K562 (cell line): ENCODE data around the gene ARFGAP3. TPM values are rescaled to one million over a fixed set of nuclear protein-coding genes. Genes with fewer than 3 reads are reported as not detected.
A peak's percentile ranks its signal among the peaks of the same experiment; 100 is the strongest.

Source experiments
- ATAC-seq: fragments of 200-7000 bp; cut with Tn5 transposase; 3 replicates; pipeline ENCODE4 v1.9.1; 2020; ENCODE audit warnings: moderate library complexity
- BruUV-seq: library from RNA; stranded (reverse); fragments of 400-500 nt; replicated peaks from 2 replicates; lab custom pipeline; 2021; lab: Mats Ljungman, UMichigan
- CTCF ChIA-PET: fragments of 300-600 bp; formaldehyde crosslinking; extraction: SDS; loops from one replicate; lab custom pipeline; 2021; ENCODE audit warnings: low intra/inter-chr PET ratio; lab: Yijun Ruan, JAX
- POLR2A ChIA-PET: fragments of 300-600, 350-650 bp; sonication (Branson Sonifier 250); formaldehyde crosslinking; extraction: SDS; loops from one replicate; lab custom pipeline; 2021; ENCODE audit warnings: antibody characterized with exemption, inconsistent platforms; lab: Yijun Ruan, JAX
- DNase-seq, 4 experiments: peaks; one replicate each; pipeline versions ENCODE4 v3.0.0 to v3.0.0-alpha.2; 2011 to 2018; ENCODE audit warnings: low spot score in 3 of 4, mixed read lengths in 3 of 4; ENCODE audit errors: extremely low read depth in 1 of 4
- FAIRE-seq: peaks from 2 replicates; lab custom pipeline; 2011; peaks lifted over from hg19 to GRCh38; lab: Jason Lieb, UNC
- H2AFZ ChIP-seq: 2 replicates; pipeline ENCODE4 v1.6.0; 2011; ENCODE audit warnings: low read depth, low read length, control low read depth, inconsistent platforms
- H3K27ac ChIP-seq: fragments of 200-600 bp; 3 replicates; pipeline ENCODE4 v1.8.0; 2011; ENCODE audit warnings: low read depth, mild to moderate bottlenecking, control low read depth, inconsistent platforms, low read length, moderate library complexity, mixed read lengths; ENCODE audit errors: extremely low read depth
- H3K27me3 ChIP-seq, 2 experiments: fragments of 300-600 bp in 1 of 2; 2 replicates in 1 of 2; 3 replicates in 1 of 2; pipeline versions ENCODE4 v1.6.0 to v1.8.0; 2011; ENCODE audit warnings: inconsistent platforms in 2 of 2, low read length in 2 of 2, mild to moderate bottlenecking in 1 of 2, mixed read lengths in 1 of 2, moderate library complexity in 1 of 2; ENCODE audit not compliant: control insufficient read depth in 2 of 2, insufficient read depth in 2 of 2
- H3K36me3 ChIP-seq: fragments of 300-600 bp; 3 replicates; pipeline ENCODE4 v1.8.0; 2011; ENCODE audit warnings: mild to moderate bottlenecking, low read length, inconsistent platforms; ENCODE audit not compliant: control insufficient read depth, insufficient read depth
- H3K4me1 ChIP-seq, 2 experiments: fragments of 200-600 bp in 1 of 2; replicated peaks in 1 of 2; 2 replicates in 1 of 2; 3 replicates in 1 of 2; pipeline versions ENCODE4 v1.5.1 to v1.8.0; 2011; ENCODE audit warnings: inconsistent platforms in 2 of 2, low read length in 2 of 2, mild to moderate bottlenecking in 1 of 2, mixed read lengths in 1 of 2, moderate library complexity in 1 of 2; ENCODE audit not compliant: control insufficient read depth in 2 of 2, insufficient read depth in 2 of 2
- H3K4me2 ChIP-seq: 2 replicates; pipeline ENCODE4 v1.6.1; 2011; ENCODE audit warnings: low read length, control low read depth, inconsistent platforms, mixed read lengths; ENCODE audit not compliant: insufficient read depth
- H3K4me3 ChIP-seq: fragments of 200-600 bp; sonication (generic), shearing (Covaris generic); 2 replicates; pipeline ENCODE4 v1.5.1; 2016; ENCODE audit warnings: control low read depth, inconsistent platforms
- H3K79me2 ChIP-seq: fragments of 200-600 bp; 3 replicates; pipeline ENCODE4 v1.8.0; 2011; ENCODE audit warnings: low read length, inconsistent platforms; ENCODE audit not compliant: control insufficient read depth, insufficient read depth
- H3K9ac ChIP-seq, 2 experiments: 2 replicates each; pipeline versions ENCODE4 v1.6.0 to v1.6.1; 2011; ENCODE audit warnings: low read depth in 2 of 2, low read length in 2 of 2, control low read depth in 1 of 2, inconsistent platforms in 1 of 2, mild to moderate bottlenecking in 1 of 2, mixed read lengths in 1 of 2; ENCODE audit not compliant: insufficient read depth in 1 of 2
- H3K9me1 ChIP-seq: one replicate; pipeline ENCODE4 v1.6.0; 2011; ENCODE audit warnings: inconsistent platforms, mild to moderate bottlenecking, low read length, moderate library complexity; ENCODE audit not compliant: control insufficient read depth, insufficient read depth
- H3K9me3 ChIP-seq: replicated peaks from 2 replicates; pipeline ENCODE4 v1.5.1; 2011; ENCODE audit warnings: low read depth, low read length, inconsistent platforms; ENCODE audit not compliant: control insufficient read depth, insufficient read depth
- H4K20me1 ChIP-seq: replicated peaks from 2 replicates; pipeline ENCODE4 v1.6.1; 2011; ENCODE audit warnings: low read length, inconsistent platforms, mixed read lengths; ENCODE audit not compliant: control insufficient read depth, insufficient read depth
- TFAM ChIP-seq: fragments of 250-450 bp; sonication (Bioruptor Pico); conservative IDR thresholded peaks from 2 replicates; pipeline ENCODE4 v1.5.0; 2021; ENCODE audit warnings: mild to moderate bottlenecking, moderate library complexity
- TGIF2 ChIP-seq: sonication (generic); formaldehyde crosslinking; IDR thresholded peaks from 2 replicates; pipeline ENCODE4 v1.8.1; 2022; ENCODE audit warnings: mild to moderate bottlenecking, missing genetic modification reagents, moderate library complexity
- ZNF121 ChIP-seq: sonication (generic); formaldehyde crosslinking; conservative IDR thresholded peaks from 2 replicates; pipeline ENCODE4 v1.8.0; 2022; ENCODE audit warnings: missing genetic modification reagents
- ZNF583 ChIP-seq: fragments of 250-450 bp; sonication (Bioruptor Pico); IDR thresholded peaks from 2 replicates; pipeline ENCODE4 v1.4.0; 2020
- WGBS: fragments of 100-300 bp; shearing (Covaris generic); methylation state at CpG from one replicate; pipeline ENCODE4 v1.1.6; 2016; ENCODE audit warnings: low coverage, mixed read lengths; ENCODE audit not compliant: insufficient coverage; ENCODE audit errors: missing lambda C conversion rate; 5-methylcytosine and 5-hydroxymethylcytosine counted together
- in situ Hi-C: fragments of 300-500 bp; cut with MboI; formaldehyde crosslinking; loops from 4 replicates; pipeline ENCODE4 v1.15.0; 2018; ENCODE audit warnings: inconsistent platforms, mixed read lengths
- intact Hi-C: fragments of 100-400 bp; cut with micrococcal nuclease; formaldehyde crosslinking; loops from 2 replicates; pipeline ENCODE4 v1.14.2; 2022
- polyA plus RNA-seq, 8 experiments: library from polyadenylated mRNA; depleted of rRNA in 4 of 8; stranded (reverse) in 5 of 8; unstranded in 3 of 8; fragments of >200 nt; fragmentation: Nextera tagmentation in 2 of 8; fragmentation: Illumina TruSeq in 1 of 8; extraction: Ambion mirVana in 2 of 8; extraction: Trizol in 1 of 8; gene quantifications; 2 replicates each; pipeline versions ENCODE4 v1.2.1 to v1.2.3, GENCODE V29; 2011 to 2014; ENCODE audit warnings: inconsistent platforms in 1 of 8, missing spikeins in 1 of 8
- total RNA-seq, 7 experiments: library from RNA; depleted of rRNA in 6 of 7; stranded (reverse); fragments of >200 nt in 6 of 7; fragmentation: Illumina TruSeq in 2 of 7; extraction: Trizol in 2 of 7; gene quantifications; 2 replicates each; pipeline versions ENCODE4 v1.2.1 to v1.2.3, GENCODE V29; 2011 to 2021; ENCODE audit warnings: low replicate concordance in 1 of 7
- TF ChIP-seq, protein P1 (sequence below): sonication (generic); formaldehyde crosslinking; IDR thresholded peaks from 2 replicates; pipeline ENCODE4 v1.8.0; 2023; ENCODE audit warnings: mild to moderate bottlenecking, missing genetic modification reagents

The ARFGAP3 gene
- total and polyA plus RNA-seq, 9 of the 15 experiments (the other 6 are each of a cell fraction or from before 2014, with no cell fraction given), result 14.2 to 31.9 (median 22.7) TPM

- no peaks in the 10 kb centered on the region for H3K79me2 ChIP-seq
- DNase-seq (no peak), FAIRE-seq (no peak)
- no peaks in the 10 kb centered on the region for H3K4me1 ChIP-seq
- no peaks in the 10 kb centered on the region for H4K20me1 ChIP-seq
- in situ Hi-C loops, result no loop called here
- peaks cover 5% of the 10 kb centered on the region; the same call in 1 of the 3 replicates for H3K36me3 ChIP-seq
- ChIA-PET POLR2A (no interaction called here), CTCF (interaction anchor here (0.6 kb wide), 1 partner anchor 53 kb away, joined by 3 read pairs; no protein-coding TSS in a partner anchor)
- H3K27me3 ChIP-seq, result no peaks in the 10 kb centered on the region
- H3K27ac ChIP-seq, result no peak overlapping the region
- H2AFZ ChIP-seq, result no peak overlapping the region
- WGBS, result 70% methylated on average over 2 of the region's 2 CpGs
- TF ChIP-seq TFAM (no peak), ZNF121 (CRISPR knock-in tag) (0 out of 2 replicates have a peak, but pooled peaks have one; percentile 27)
- TF ChIP-seq, all 486 proteins: peak for 1
- Histone ChIP-seq H3K9me1 (no peaks in the 10 kb centered on the region), H3K4me3 (no peak overlapping the region), H3K9ac (no peak overlapping the region), H3K9me3 (no peaks in the 10 kb centered on the region), H3K4me2 (no peak overlapping the region)
- no TSS peak for BruUV-seq
- no peak for ATAC-seq
- intact Hi-C loops, result no loop called here
Observed at GRCh38 chr22:42814616-42815015, 42.5 kb downstream of the ARFGAP3 start.

- H3K36me3 ChIP-seq, result peaks cover 5% of the 10 kb centered on the region; the same call in 1 of the 3 replicates
- no peak overlapping the region for H3K4me2 ChIP-seq
- H3K4me3 ChIP-seq, result no peak overlapping the region
- H4K20me1 ChIP-seq, result no peaks in the 10 kb centered on the region
- DNase-seq (no peak), FAIRE-seq (no peak), ATAC-seq (no peak)
- H3K27ac ChIP-seq, result no peak overlapping the region
- in situ Hi-C loops (no loop called here), intact Hi-C loops (no loop called here)
- H3K9ac ChIP-seq, result no peak overlapping the region
- TF ChIP-seq ZNF583 (CRISPR knock-in tag) (no peak), TGIF2 (CRISPR knock-in tag) (no peak)
- TF ChIP-seq, protein P1, sequence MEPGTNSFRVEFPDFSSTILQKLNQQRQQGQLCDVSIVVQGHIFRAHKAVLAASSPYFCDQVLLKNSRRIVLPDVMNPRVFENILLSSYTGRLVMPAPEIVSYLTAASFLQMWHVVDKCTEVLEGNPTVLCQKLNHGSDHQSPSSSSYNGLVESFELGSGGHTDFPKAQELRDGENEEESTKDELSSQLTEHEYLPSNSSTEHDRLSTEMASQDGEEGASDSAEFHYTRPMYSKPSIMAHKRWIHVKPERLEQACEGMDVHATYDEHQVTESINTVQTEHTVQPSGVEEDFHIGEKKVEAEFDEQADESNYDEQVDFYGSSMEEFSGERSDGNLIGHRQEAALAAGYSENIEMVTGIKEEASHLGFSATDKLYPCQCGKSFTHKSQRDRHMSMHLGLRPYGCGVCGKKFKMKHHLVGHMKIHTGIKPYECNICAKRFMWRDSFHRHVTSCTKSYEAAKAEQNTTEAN (CRISPR knock-in tag), result no peak
- no TSS peak for BruUV-seq
- no peaks in the 10 kb centered on the region for H3K4me1 ChIP-seq
- H3K9me3 ChIP-seq, result no peaks in the 10 kb centered on the region
- WGBS, result 39% methylated on average over 2 of the region's 2 CpGs
- H2AFZ ChIP-seq, result no peak overlapping the region
- H3K79me2 ChIP-seq, result no peaks in the 10 kb centered on the region
- CTCF ChIA-PET, result no interaction called here
- no peaks in the 10 kb centered on the region for H3K27me3 ChIP-seq
- H3K9me1 ChIP-seq, result no peaks in the 10 kb centered on the region
- POLR2A ChIA-PET, result no interaction called here
Observed at GRCh38 chr22:42814215-42814614, 42.9 kb downstream of the ARFGAP3 start.
